HFF-Myc (cell line): ENCODE measurements around the gene CSNK1G2.

Experiments
- DNase-seq: peaks from one replicate; pipeline ENCODE4 v3.0.0-alpha.2; 2011; ENCODE audit warnings: low read depth; ENCODE audit errors: extremely low read depth
- H3K4me3 ChIP-seq: replicated peaks from 2 replicates; pipeline ENCODE4 v1.5.1; 2011; ENCODE audit warnings: low read depth, mild to moderate bottlenecking, control low read depth, low read length
- TF ChIP-seq, protein P1 (sequence below): IDR thresholded peaks from 2 replicates; pipeline ENCODE4 v1.5.1; 2012; ENCODE audit warnings: mild to moderate bottlenecking, low read depth, low read length, control low read depth; ENCODE audit errors: missing control alignments

The CSNK1G2 gene

DNA sequence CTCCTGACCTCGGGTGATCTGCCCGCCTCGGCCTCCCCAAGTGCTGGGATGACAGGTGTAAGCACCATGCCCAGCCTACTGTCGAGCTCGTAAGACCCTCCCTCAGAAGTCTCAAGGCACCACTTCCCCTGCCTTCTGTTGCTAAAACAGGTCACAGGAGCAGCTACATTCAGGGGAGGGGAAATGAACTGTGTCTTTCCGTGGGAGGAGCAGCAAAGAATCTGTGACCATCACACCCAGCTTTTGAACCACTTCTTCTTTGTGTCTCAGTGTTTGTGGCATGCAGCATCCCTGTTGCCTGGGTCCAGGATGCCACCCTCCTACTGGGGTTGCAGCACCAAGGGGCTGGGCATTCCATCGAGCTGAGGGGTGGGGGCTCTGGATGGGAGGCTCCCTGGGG, 7.7 kb upstream of the CSNK1G2 start:
- DNase-seq = no peak
- TF ChIP-seq, protein P1, sequence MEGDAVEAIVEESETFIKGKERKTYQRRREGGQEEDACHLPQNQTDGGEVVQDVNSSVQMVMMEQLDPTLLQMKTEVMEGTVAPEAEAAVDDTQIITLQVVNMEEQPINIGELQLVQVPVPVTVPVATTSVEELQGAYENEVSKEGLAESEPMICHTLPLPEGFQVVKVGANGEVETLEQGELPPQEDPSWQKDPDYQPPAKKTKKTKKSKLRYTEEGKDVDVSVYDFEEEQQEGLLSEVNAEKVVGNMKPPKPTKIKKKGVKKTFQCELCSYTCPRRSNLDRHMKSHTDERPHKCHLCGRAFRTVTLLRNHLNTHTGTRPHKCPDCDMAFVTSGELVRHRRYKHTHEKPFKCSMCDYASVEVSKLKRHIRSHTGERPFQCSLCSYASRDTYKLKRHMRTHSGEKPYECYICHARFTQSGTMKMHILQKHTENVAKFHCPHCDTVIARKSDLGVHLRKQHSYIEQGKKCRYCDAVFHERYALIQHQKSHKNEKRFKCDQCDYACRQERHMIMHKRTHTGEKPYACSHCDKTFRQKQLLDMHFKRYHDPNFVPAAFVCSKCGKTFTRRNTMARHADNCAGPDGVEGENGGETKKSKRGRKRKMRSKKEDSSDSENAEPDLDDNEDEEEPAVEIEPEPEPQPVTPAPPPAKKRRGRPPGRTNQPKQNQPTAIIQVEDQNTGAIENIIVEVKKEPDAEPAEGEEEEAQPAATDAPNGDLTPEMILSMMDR = no peak
- H3K4me3 ChIP-seq = no peak overlapping the region

GRCh38 chr19:1933942-1934341, 7.0 kb upstream of the CSNK1G2 start:
- TF ChIP-seq, protein P1 = no peak
- DNase-seq = no peak
- no peak overlapping the region for H3K4me3 ChIP-seq

DNA sequence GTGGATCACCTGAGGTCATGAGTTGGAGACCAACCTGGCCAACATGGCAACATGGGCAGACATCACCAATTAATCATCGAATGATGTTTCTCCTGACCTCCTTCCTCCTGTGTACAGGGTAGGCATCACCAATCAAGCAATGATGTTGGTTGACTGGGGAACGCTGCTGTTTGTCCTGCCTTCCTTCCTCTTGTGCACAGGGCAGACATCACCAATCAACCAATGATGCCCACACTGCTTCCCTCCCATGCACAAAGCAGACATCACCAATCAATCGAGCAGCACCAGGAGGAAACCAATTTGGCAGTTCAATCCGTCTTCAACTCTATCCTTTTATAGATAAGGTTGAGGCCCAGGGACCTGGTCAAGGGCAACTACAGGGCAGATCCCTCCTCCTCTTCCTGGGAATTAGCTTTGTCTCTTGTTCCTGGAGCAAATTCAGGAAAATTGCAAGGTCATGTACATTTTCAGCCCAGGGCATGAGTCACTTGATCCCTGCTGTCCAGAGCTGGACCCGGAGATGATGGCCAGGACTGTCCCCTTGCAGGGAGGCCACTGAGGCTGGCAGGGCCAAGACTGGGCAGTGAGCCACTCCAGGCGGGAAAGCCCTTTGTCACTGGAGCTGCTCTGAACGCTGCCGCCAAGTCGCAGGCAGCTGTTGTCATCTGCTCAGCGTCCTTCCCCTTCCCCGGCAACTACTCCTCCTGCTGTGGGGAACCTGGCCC, 5.3 kb upstream of the CSNK1G2 start:
- no peak overlapping the region for H3K4me3 ChIP-seq
- TF ChIP-seq, protein P1 = no peak
- no peak for DNase-seq

DNA sequence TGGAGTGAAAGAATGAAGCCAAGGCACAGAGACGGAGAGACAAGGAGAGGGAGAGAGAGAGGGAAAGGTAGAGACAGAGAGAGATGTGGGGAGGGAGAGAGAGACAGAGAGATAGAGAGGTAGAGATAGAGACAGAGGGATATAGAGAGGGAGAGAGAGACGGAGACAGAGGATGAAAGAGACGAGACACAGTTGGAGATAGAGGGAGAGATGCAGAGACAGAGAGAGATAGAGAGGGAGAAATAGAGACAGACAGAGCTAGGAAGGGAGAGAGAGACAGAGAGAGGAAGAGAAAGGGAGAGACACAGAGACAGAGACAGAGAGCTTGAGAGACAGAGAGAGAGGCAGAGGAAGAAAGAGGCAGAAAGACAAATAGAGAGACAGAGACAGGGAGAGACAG, 4.5 kb upstream of the CSNK1G2 start:
- H3K4me3 ChIP-seq = no peak overlapping the region
- TF ChIP-seq, protein P1 = no peak
- DNase-seq = no peak

DNA sequence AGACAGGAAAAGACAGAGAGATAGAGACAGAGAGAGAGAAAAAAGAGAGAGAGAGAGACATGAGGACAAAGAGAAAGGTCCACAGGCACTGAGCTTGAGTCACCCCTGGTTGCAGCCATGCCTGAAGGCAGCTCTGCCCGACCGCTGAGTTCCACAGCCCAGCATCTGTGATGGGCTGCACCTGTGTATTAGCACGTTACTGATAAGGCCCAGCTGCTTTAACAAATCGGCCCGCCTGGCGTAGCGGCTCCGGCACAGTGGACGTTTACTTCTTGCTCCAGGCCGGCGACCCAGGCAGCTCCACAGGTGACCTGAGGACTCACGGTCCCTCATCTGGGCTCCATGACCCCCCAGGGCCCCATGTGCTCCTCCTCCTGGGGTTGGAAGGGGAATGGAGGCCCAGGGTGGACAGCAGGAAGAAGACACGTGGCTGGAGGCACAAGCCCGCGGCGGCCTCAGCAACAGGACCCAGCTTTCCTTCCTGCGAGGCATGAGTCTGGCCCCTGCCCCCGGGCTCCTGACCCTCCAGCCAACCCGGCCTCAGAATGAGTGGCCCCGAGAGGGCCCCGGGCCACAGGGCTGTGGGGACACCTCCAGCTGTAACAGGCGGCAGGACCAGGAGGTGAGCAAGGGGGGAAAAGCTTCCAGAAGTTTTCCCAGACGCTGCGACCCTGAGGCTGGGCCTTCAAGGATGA, 3.9 kb upstream of the CSNK1G2 start:
- TF ChIP-seq, protein P1 = no peak
- no peak for DNase-seq
- no peak overlapping the region for H3K4me3 ChIP-seq

DNA sequence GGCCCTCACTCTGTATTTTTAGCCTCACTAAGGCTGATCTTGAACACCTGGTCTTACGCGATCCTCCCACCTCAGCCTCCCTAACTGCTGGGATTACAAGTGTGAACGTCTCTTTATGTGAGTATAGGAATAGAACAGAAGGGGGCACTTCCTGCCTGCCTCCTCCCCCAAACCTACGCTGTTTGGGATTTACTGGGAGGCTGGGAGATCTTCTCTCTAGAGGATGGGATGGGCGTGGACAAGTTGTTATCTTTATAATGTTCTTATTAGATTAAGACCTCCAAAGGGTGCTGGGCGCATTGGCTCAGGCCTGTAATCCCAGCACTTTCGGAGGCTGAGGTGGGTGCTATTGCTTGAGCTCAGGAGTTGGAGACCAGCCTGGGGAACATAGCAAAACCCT, 2.9 kb upstream of the CSNK1G2 start:
- TF ChIP-seq, protein P1 = no peak
- DNase-seq = no peak
- no peak overlapping the region for H3K4me3 ChIP-seq
